GM19193 (cell line): Measurements from ENCODE around the gene EMID1.
A peak's percentile ranks its signal among the peaks of the same experiment; 100 is the strongest.

Experiments used
- POLR2A ChIP-seq: IDR thresholded peaks from 4 replicates; pipeline ENCODE4 v1.6.1; 2011; ENCODE audit not compliant: insufficient read depth, insufficient read length; ENCODE audit errors: extremely low read depth

EMID1 gene

GRCh38 chr22:29205594-29206371 is at the start of gene EMID1:
TSS of gene EMID1 (plus strand) at chr22:29205896. CDS start at chr22:29206039, 143 bp downstream.
- peak; percentile 42 for TF ChIP-seq POLR2A

- TF ChIP-seq POLR2A = no peak
Observed at GRCh38 chr22:29155966-29156365, 49.7 kb upstream of the EMID1 start.

GRCh38 chr22:29156507-29156906 is 49.2 kb upstream of the EMID1 start:
- TF ChIP-seq POLR2A = no peak

- TF ChIP-seq POLR2A = no peak
Observed at GRCh38 chr22:29157759-29158535, 47.7 kb upstream of the EMID1 start.

GRCh38 chr22:29158546-29158945 is 47.1 kb upstream of the EMID1 start:
- no peak for TF ChIP-seq POLR2A

- TF ChIP-seq POLR2A = no peak
Observed at GRCh38 chr22:29163808-29164207, 41.9 kb upstream of the EMID1 start.

GRCh38 chr22:29165321-29166060 is 40.2 kb upstream of the EMID1 start:
- TF ChIP-seq POLR2A = no peak

GRCh38 chr22:29166180-29166579 is 39.5 kb upstream of the EMID1 start:
- no peak for TF ChIP-seq POLR2A

- TF ChIP-seq POLR2A = no peak
Observed at GRCh38 chr22:29167032-29167911, 38.4 kb upstream of the EMID1 start.

- TF ChIP-seq POLR2A = no peak
Observed at GRCh38 chr22:29171721-29172120, 34.0 kb upstream of the EMID1 start.

GRCh38 chr22:29172216-29172615 is 33.5 kb upstream of the EMID1 start:
- TF ChIP-seq POLR2A = no peak

- no peak for TF ChIP-seq POLR2A
Observed at GRCh38 chr22:29175312-29175835, 30.3 kb upstream of the EMID1 start.

GRCh38 chr22:29183971-29184848 is 21.5 kb upstream of the EMID1 start:
- TF ChIP-seq POLR2A = no peak
